VCaP (cell line): ENCODE data around the gene FMR1NB.
A peak's percentile ranks its signal among the peaks of the same experiment; 100 is the strongest.

Experiments used
- H3K27ac ChIP-seq: fragments of 450-650 bp; 2 replicates; pipeline ENCODE4 v1.5.1; 2017
- TF ChIP-seq, protein P1 (sequence below): fragments of 450-650 bp; conservative IDR thresholded peaks from 2 replicates; pipeline ENCODE4 v1.5.1; 2017; ENCODE audit warnings: mild to moderate bottlenecking, moderate library complexity

Gene FMR1NB

DNA sequence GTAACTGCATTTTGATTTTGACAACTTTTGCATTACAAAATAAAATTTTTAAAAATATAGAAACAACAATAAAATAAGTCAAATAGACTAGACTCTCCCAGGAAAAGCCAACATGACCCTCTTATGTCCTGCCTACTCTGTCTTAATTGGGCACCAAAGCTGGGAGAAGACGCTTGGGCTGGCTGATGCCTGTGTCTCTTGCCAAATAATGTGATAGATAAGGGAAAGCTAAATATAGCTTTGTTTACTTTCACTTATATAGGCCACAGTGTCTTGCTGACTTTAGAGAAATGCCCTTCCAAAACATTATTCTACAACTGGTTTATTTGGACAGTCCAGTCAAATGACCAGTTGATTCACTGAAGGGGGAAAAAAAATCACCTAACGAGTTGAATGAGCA is 54.2 kb downstream of the FMR1NB start:
- H3K27ac ChIP-seq: no peak overlapping the region
- TF ChIP-seq, protein P1, sequence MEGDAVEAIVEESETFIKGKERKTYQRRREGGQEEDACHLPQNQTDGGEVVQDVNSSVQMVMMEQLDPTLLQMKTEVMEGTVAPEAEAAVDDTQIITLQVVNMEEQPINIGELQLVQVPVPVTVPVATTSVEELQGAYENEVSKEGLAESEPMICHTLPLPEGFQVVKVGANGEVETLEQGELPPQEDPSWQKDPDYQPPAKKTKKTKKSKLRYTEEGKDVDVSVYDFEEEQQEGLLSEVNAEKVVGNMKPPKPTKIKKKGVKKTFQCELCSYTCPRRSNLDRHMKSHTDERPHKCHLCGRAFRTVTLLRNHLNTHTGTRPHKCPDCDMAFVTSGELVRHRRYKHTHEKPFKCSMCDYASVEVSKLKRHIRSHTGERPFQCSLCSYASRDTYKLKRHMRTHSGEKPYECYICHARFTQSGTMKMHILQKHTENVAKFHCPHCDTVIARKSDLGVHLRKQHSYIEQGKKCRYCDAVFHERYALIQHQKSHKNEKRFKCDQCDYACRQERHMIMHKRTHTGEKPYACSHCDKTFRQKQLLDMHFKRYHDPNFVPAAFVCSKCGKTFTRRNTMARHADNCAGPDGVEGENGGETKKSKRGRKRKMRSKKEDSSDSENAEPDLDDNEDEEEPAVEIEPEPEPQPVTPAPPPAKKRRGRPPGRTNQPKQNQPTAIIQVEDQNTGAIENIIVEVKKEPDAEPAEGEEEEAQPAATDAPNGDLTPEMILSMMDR: no peak

DNA sequence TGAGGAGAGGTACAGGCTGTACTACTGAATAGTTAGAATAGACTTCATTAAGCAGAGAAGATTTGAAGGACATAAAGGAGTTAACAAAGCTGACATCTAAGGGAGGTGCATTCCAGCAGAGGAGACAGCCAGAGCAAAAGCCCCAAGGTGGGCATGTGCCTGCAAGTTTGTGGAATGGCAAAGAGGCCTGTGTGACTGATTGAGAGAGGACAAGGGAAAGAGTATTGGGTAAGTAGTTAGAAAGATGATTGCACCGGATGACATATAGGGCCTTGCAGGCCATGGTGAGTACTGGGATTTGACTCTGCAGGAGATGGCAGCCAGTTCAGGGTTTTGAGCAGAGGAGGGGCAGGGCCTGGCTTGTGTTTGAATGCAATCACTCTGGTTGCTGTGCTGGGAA is 55.9 kb downstream of the FMR1NB start:
- no peak overlapping the region for H3K27ac ChIP-seq
- TF ChIP-seq, protein P1: no peak

DNA sequence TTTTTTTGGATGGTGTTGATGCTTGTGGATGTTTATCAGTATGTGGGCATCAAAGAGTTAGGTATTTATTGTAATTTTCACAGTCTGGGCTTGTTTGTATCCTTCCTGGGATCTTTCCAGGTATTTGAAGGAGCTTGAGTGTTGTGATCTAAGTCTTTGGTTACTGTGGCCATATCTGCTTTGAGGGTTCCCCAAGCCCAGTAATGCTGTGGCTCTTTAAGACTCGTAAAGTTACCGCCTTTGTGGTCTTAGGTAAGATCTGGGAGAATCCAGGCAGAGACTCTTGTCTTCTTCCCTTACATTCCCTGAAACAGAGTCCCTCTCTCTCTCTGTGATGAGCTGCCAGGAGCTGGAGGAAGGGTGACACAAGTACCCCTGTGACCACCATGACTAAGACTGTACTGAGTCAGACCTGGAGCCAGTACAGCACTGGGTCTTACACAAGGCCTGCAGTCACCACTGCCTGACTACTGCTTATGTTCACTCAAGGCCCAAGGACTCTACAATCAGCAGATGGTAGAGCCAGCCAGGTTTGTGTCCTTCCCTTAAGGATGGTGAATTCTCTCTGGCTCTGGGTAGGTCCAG is 62.2 kb downstream of the FMR1NB start:
- TF ChIP-seq, protein P1: no peak
- no peak overlapping the region for H3K27ac ChIP-seq

DNA sequence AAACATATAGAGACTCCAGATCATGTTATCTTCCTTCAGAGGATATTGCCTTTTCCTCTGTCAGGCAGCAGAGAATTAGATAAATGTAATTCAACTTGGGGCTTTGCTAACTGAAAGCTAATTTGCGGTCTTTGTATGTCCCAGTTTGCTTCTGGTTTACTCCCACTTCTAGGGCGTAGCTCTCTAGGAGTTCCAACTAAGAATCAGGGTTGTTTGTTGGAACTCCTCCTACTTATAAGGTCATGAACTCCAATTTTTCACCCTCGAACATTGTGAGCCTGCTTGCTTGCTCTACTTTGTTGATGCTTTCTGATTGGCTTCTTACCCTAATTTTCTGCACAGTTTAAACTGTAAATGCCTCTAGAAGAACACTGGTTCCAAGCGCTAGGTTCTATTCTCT is 66.1 kb downstream of the FMR1NB start:
- H3K27ac ChIP-seq: no peak overlapping the region
- TF ChIP-seq, protein P1: no peak

DNA sequence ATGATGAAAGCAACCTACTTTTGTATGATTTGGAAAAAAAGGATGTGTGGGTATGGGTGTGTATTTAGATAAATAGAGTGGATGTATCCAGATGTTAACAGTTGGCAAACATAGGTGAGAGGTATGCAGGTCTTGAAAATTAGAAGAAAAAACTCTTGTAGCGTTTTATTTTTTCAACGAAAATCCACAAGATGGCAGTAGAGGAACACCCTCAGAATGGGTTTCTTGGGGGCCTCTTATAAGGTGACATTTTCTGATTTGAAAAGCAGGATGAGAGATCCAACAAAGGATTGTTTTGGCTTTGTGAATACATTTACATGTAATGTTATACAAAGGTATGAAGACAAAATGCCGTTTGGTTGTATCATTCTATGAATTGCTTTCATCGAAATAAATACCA is 68.3 kb downstream of the FMR1NB start:
- H3K27ac ChIP-seq: no peak overlapping the region
- TF ChIP-seq, protein P1: peak; percentile 76

DNA sequence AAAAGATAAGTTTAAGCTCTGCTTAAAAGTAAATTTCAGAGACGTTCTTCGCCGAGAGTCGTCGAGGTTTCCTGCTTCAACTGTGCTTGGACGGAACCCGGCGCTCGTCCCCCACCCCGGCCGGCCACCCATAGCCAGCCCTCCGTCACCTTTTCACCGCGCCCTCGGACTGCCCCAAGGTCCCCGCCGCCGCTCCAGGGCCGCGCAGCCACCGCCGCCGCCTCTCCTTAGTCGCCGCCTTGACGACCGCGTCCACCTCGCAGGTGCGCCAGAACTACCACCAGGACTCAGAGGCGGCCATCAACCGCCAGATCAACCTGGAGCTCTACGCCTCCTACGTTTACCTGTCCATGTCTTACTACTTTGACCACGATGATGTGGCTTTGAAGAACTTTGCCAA is 70.8 kb downstream of the FMR1NB start:
- H3K27ac ChIP-seq: no peak overlapping the region
- TF ChIP-seq, protein P1: no peak

DNA sequence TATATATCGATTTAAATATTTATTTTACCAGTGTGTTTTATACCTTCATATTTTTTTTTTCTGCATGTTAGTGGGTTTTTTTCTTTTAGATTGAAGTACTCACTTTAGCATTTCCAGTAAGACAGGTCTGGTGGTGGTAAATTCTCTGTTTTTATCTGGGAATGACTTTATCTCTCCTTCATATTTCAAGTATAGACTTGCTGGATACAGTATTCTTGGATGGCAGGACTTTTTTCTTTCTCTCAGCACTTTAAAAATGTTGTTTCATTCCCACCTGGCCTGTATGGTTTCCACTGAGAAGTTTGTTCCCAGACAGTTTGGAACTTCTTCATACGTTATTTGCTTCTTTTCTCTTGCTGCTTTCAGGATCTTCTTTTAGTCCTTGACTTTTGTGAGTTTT is 86.1 kb downstream of the FMR1NB start:
- TF ChIP-seq, protein P1: no peak
- H3K27ac ChIP-seq: no peak overlapping the region
